Measurements from ENCODE around the gene CAT.

The CAT gene

GRCh38 chr11:34459507-34460162 is 20.9 kb downstream of the CAT start:
- no peak overlapping the region for H3K9ac ChIP-seq
- no peak overlapping the region for H3K4me2 ChIP-seq
- peaks cover 0 to 11% (median 6%) of the 10 kb centered on the region in 10 experiments; a peak in 14 of 20 replicates for H3K4me1 ChIP-seq
- H3K27me3 ChIP-seq = no peaks in the 10 kb centered on the region
- H3K4me3 ChIP-seq = no peak overlapping the region
- no peak for TF ChIP-seq Cebpa-rat (IDR thresholded peaks at IDR 0.05)
- no peak overlapping the region for H3K27ac ChIP-seq
- H3K36me3 ChIP-seq = peaks cover 93 to 100% (median 98%) of the 10 kb centered on the region in 11 experiments
- no peaks in the 10 kb centered on the region for H4K20me1 ChIP-seq
- H3K9me3 ChIP-seq (replicated peaks in 1 of 11) = peaks cover 0 to 11% (median 1%) of the 10 kb centered on the region in 11 experiments; a peak in 11 of 22 replicates

- no peak overlapping the region for H3K4me3 ChIP-seq
- H3K4me2 ChIP-seq = no peak overlapping the region
- no peaks in the 10 kb centered on the region for H3K27me3 ChIP-seq
- no peak for TF ChIP-seq Cebpa-rat (IDR thresholded peaks at IDR 0.05)
- H3K9ac ChIP-seq = no peak overlapping the region
- H3K4me1 ChIP-seq = peaks cover 0 to 17% (median 9%) of the 10 kb centered on the region in 10 experiments; a peak in 14 of 20 replicates
- H3K9me3 ChIP-seq (replicated peaks in 1 of 11) = peaks cover 0 to 16% (median 8%) of the 10 kb centered on the region in 11 experiments; a peak in 19 of 22 replicates
- peaks cover 88 to 100% (median 98%) of the 10 kb centered on the region in 11 experiments for H3K36me3 ChIP-seq
- H4K20me1 ChIP-seq = no peaks in the 10 kb centered on the region
- no peak overlapping the region for H3K27ac ChIP-seq
Observed at GRCh38 chr11:34460278-34460677, 21.5 kb downstream of the CAT start.

- H3K9me3 ChIP-seq (replicated peaks in 1 of 11) = peaks cover 6 to 25% (median 17%) of the 10 kb centered on the region in 11 experiments; a peak in 21 of 22 replicates
- H3K27me3 ChIP-seq = no peaks in the 10 kb centered on the region
- H3K4me2 ChIP-seq = no peak overlapping the region
- peaks cover 0 to 19% (median 9%) of the 10 kb centered on the region in 10 experiments; a peak in 14 of 20 replicates for H3K4me1 ChIP-seq
- no peak overlapping the region for H3K4me3 ChIP-seq
- no peak for TF ChIP-seq Cebpa-rat (IDR thresholded peaks at IDR 0.05)
- peaks cover 89 to 100% (median 99%) of the 10 kb centered on the region in 11 experiments for H3K36me3 ChIP-seq
- no peaks in the 10 kb centered on the region for H4K20me1 ChIP-seq
- no peak overlapping the region for H3K9ac ChIP-seq
- no peak overlapping the region for H3K27ac ChIP-seq
Observed at GRCh38 chr11:34461215-34461614, 22.5 kb downstream of the CAT start.

GRCh38 chr11:34464591-34465051 is 25.9 kb downstream of the CAT start:
- Histone ChIP-seq H3K27me3 (no peaks in the 10 kb centered on the region), H3K4me1 (peaks cover 0 to 19% (median 9%) of the 10 kb centered on the region in 10 experiments; a peak in 14 of 20 replicates)

GRCh38 chr11:34466802-34467488 is 28.2 kb downstream of the CAT start:
- H3K4me1 ChIP-seq = peaks cover 0 to 19% (median 9%) of the 10 kb centered on the region in 10 experiments; a peak in 14 of 20 replicates
- H3K4me2 ChIP-seq = no peak overlapping the region
- no peak overlapping the region for H3K27ac ChIP-seq
- H3K9me3 ChIP-seq (replicated peaks in 1 of 11) = peaks cover 17 to 39% (median 34%) of the 10 kb centered on the region in 11 experiments
- TF ChIP-seq Cebpa-rat (IDR thresholded peaks at IDR 0.05) = no peak
- peaks cover 84 to 100% (median 97%) of the 10 kb centered on the region in 11 experiments for H3K36me3 ChIP-seq
- H3K4me3 ChIP-seq = no peak overlapping the region; a peak in 1 of 20 replicates
- H3K27me3 ChIP-seq = no peaks in the 10 kb centered on the region
- H4K20me1 ChIP-seq = no peaks in the 10 kb centered on the region
- no peak overlapping the region for H3K9ac ChIP-seq

More at GRCh38 chr11:34464591-34465051, 25.9 kb downstream of the CAT start:
- H4K20me1 ChIP-seq = no peaks in the 10 kb centered on the region
- H3K4me2 ChIP-seq = peak overlapping the region in 5 of 11 experiments; percentile 1 to 76 (median 65); a peak in 8 of 22 replicates
- peaks cover 82 to 100% (median 96%) of the 10 kb centered on the region in 11 experiments for H3K36me3 ChIP-seq
- H3K9ac ChIP-seq = no peak overlapping the region
- peaks cover 17 to 39% (median 34%) of the 10 kb centered on the region in 11 experiments for H3K9me3 ChIP-seq (replicated peaks in 1 of 11)
- no peak for TF ChIP-seq Cebpa-rat (IDR thresholded peaks at IDR 0.05)
- H3K4me3 ChIP-seq = no peak overlapping the region
- peak overlapping the region in 3 of 11 experiments; percentile 39 to 60 (median 42); a peak in 5 of 22 replicates for H3K27ac ChIP-seq

- no peak for TF ChIP-seq Cebpa-rat (IDR thresholded peaks at IDR 0.05)
- no peak overlapping the region for H3K27ac ChIP-seq
Observed at GRCh38 chr11:34468209-34468841, 29.6 kb downstream of the CAT start.

GRCh38 chr11:34473603-34474169 is 35.0 kb downstream of the CAT start:
- Histone ChIP-seq H3K4me3 (no peak overlapping the region), H3K9me3 (replicated peaks in 1 of 11) (no peaks in the 10 kb centered on the region), H3K27me3 (no peaks in the 10 kb centered on the region), H4K20me1 (no peaks in the 10 kb centered on the region), H3K36me3 (peaks cover 47 to 62% (median 56%) of the 10 kb centered on the region in 11 experiments), H3K9ac (no peak overlapping the region), H3K27ac (no peak overlapping the region), H3K4me1 (no peaks in the 10 kb centered on the region), H3K4me2 (no peak overlapping the region)
- TF ChIP-seq Cebpa-rat (IDR thresholded peaks at IDR 0.05) = peak in 6 of 11 experiments; percentile 54 to 81 (median 72); a peak in 11 of 22 replicates

More at GRCh38 chr11:34468209-34468841, 29.6 kb downstream of the CAT start:
- Histone ChIP-seq H3K36me3 (peaks cover 84 to 100% (median 97%) of the 10 kb centered on the region in 11 experiments), H3K4me3 (no peak overlapping the region), H3K4me2 (no peak overlapping the region), H3K9ac (no peak overlapping the region), H3K9me3 (replicated peaks in 1 of 11) (peaks cover 17 to 39% (median 34%) of the 10 kb centered on the region in 11 experiments), H3K4me1 (peaks cover 0 to 19% (median 9%) of the 10 kb centered on the region in 10 experiments; a peak in 14 of 20 replicates), H4K20me1 (no peaks in the 10 kb centered on the region), H3K27me3 (no peaks in the 10 kb centered on the region)

- no peak for TF ChIP-seq Cebpa-rat (IDR thresholded peaks at IDR 0.05)
- Histone ChIP-seq H4K20me1 (no peaks in the 10 kb centered on the region), H3K27me3 (no peaks in the 10 kb centered on the region), H3K36me3 (peaks cover 27 to 43% (median 36%) of the 10 kb centered on the region in 11 experiments), H3K9ac (no peak overlapping the region), H3K9me3 (replicated peaks in 1 of 11) (no peaks in the 10 kb centered on the region), H3K4me3 (no peak overlapping the region), H3K27ac (no peak overlapping the region), H3K4me1 (no peaks in the 10 kb centered on the region), H3K4me2 (no peak overlapping the region)
Observed at GRCh38 chr11:34475656-34476055, 36.9 kb downstream of the CAT start.
